WTC11 (cell line): ENCODE measurements around the gene SLC38A8.

Source experiments
- CREB1 ChIP-seq: sonication (generic); formaldehyde crosslinking; IDR thresholded peaks from 2 replicates; pipeline ENCODE4 v1.8.0; 2023; ENCODE audit warnings: mild to moderate bottlenecking, missing genetic modification reagents
- TCF7 ChIP-seq: sonication (generic); formaldehyde crosslinking; IDR thresholded peaks from 2 replicates; pipeline ENCODE4 v1.8.0; 2022; ENCODE audit warnings: mild to moderate bottlenecking, low read depth, missing genetic modification reagents, moderate library complexity
- TEAD4 ChIP-seq: sonication (generic); formaldehyde crosslinking; IDR thresholded peaks from 2 replicates; pipeline ENCODE4 v1.8.0; 2022; ENCODE audit warnings: mild to moderate bottlenecking, missing genetic modification reagents
- ZMAT4 ChIP-seq: fragments of 250-450 bp; sonication (Bioruptor Pico); IDR thresholded peaks from 2 replicates; pipeline ENCODE4 v1.9.0; 2021; ENCODE audit warnings: mild to moderate bottlenecking
- TF ChIP-seq, protein P1 (sequence below): fragments of 200-600 bp; IDR thresholded peaks from 2 replicates; pipeline ENCODE4 v1.8.0; 2022; ENCODE audit warnings: antibody characterized with exemption

DNA sequence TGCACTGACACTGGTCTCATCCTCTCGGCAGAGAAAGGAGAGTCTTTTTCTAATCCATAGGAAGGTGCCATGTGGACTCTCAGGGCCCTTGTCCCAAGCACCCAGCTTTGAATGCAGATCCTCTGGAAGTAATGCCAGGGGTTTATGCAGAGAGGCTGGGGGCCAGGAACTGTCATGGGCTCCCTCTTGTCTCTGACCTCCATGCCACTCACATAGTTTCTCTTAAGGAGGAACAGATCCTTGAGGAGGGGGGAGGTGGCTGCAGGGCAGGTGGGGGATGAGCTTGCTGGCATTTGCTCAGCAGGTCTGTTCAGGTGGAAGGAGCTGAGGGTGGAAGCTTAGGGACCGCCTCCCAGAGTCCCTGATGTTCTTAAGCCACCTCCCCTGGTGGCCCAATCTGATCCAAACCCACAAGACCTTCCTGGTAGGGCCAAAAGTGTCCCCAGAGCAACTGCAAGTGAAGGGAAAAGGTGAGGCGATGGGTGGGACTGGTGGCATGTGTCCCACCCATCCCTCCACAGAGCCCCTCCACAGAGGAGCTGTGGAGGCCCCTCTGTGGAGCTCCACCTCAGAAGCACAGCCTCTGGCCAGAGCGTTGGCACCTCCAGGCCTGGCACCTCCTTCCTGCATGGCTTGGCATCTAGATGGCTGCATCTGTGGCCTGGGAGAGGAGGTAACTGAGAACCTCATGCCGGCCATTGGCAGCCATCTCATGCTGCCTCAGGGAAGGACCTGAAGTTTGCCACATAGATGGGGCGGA, 65.4 kb downstream of the SLC38A8 start:
- TF ChIP-seq, protein P1, sequence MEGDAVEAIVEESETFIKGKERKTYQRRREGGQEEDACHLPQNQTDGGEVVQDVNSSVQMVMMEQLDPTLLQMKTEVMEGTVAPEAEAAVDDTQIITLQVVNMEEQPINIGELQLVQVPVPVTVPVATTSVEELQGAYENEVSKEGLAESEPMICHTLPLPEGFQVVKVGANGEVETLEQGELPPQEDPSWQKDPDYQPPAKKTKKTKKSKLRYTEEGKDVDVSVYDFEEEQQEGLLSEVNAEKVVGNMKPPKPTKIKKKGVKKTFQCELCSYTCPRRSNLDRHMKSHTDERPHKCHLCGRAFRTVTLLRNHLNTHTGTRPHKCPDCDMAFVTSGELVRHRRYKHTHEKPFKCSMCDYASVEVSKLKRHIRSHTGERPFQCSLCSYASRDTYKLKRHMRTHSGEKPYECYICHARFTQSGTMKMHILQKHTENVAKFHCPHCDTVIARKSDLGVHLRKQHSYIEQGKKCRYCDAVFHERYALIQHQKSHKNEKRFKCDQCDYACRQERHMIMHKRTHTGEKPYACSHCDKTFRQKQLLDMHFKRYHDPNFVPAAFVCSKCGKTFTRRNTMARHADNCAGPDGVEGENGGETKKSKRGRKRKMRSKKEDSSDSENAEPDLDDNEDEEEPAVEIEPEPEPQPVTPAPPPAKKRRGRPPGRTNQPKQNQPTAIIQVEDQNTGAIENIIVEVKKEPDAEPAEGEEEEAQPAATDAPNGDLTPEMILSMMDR = no peak
- no peak for TF ChIP-seq ZMAT4 (CRISPR knock-in tag)
- no peak for TF ChIP-seq TCF7
- no peak for TF ChIP-seq CREB1
- TF ChIP-seq TEAD4 = no peak
